ENCODE data around the gene TCF4.
"Not testable (repeated sequence)": the region's sequence is repeated elsewhere in the genome, so short reads cannot be mapped to it uniquely, and the experiment has no call there.

Gene TCF4

GRCh38 chr18:55473058-55473457 lies 114.9 kb downstream of the TCF4 start:
- no peak for FAIRE-seq

DNA sequence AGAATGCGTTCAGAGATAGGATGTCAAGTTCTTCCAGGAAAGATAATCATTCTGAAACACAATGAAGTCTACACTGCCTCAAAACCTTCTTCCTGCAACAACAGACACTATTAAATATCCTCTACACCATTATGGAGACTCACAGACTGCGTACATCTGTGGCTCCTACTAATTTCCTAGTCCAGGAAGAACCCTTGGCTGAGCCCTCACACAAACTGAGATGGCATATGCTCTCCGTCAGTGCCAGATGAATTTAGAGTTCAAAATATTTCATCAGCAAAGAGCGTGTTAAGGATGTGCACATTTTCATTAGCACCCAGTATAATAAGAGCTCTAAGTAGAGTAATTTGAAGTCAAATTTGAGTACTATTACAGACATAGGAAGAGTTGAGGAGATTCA lies 117.2 kb downstream of the TCF4 start:
- no peak for FAIRE-seq

GRCh38 chr18:55469134-55469533 lies 118.9 kb downstream of the TCF4 start:
- FAIRE-seq: not testable (repeated sequence)

- FAIRE-seq: no peak
Measured at GRCh38 chr18:55466789-55467188, 121.2 kb downstream of the TCF4 start.

DNA sequence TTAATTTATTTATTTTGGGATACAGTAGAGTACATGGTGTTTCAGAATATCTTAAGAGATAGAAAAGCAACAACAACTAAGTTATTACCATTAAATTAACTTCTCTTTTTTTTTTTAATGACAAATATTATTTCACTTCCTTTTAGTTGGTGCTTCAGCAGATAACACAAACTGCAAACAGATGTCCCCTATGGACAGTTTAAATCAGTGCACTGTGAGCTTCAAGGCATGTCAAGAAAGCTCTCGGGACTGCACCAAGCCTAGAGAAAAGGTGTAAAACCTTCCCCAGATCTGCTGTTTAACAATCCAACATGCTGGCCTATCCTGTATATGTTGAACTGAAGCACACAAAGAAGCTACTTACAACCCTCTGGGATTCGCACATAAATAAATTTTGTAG lies 122.7 kb downstream of the TCF4 start:
- FAIRE-seq: peak; percentile 86

GRCh38 chr18:55464581-55464980 lies 123.4 kb downstream of the TCF4 start:
- no peak for FAIRE-seq

DNA sequence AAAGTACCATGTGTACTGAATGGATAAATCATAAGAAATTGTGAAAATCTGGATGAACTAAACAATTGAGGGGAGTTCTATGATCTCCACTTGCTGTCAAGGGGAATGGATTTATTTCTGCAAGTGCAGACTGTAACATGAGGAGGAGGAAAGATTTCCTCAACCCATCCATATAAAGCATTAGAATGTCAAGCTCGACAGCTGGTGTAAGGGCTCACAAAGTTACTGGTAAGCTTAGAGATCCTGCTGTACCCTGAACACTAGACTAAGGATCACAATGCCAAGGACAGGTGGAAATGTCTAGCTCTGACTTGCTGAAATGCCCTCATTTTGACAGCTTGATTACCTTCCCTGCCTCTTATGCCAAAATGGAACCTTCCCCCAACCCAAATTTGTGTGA lies 125.3 kb downstream of the TCF4 start:
- FAIRE-seq: no peak

GRCh38 chr18:55461848-55462247 lies 126.1 kb downstream of the TCF4 start:
- no peak for FAIRE-seq

GRCh38 chr18:55458456-55459203 lies 129.4 kb downstream of the TCF4 start:
- FAIRE-seq: no peak

DNA sequence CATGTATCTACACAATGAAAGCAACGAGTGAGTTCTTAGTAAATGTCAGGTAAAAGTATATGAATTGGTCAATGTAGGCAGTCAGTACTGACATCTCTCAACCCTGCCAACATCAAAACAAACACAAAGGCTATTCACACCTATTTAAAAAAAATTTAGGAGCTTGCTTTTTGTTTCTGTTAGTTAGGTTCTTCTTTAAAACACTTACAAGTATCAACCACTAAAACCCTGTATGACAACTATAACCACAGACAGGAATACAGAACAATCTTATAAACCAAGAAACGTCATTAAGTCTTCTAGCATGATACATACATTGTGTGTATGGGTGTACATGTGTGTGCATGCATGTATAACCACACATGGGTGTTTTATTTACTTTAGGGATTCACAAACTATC lies 131.0 kb downstream of the TCF4 start:
- FAIRE-seq: no peak

GRCh38 chr18:55455938-55456337 lies 132.1 kb downstream of the TCF4 start:
- no peak for FAIRE-seq

- no peak for FAIRE-seq
Measured at GRCh38 chr18:55453186-55453585, 134.8 kb downstream of the TCF4 start.

DNA sequence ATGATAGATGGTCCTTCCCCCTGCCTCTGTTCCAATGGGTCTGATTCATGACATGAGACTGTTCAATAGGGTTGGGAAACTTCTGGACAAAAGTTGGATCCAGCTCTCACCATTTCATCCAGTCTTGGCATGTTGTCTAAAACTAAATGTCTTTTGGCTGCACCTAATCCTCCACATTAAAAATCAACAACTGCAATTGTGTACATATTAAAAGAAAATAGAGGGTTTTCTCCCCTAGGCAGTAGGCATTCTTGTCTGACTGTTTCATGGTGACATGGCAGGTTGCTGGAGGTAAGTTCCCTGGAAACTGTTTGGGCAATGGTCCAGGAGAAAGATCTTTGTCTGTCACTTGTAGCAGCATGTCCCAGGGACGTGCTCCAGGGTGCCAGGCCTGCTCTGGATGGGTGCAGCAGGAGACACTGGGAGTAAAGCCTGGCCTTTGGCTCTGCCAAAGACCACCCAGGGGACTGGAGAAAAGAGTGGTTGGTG lies 135.8 kb downstream of the TCF4 start:
- no peak for FAIRE-seq

- FAIRE-seq: no peak
Measured at GRCh38 chr18:55449412-55450140, 138.4 kb downstream of the TCF4 start.

- no peak for FAIRE-seq
Measured at GRCh38 chr18:55448420-55448819, 139.6 kb downstream of the TCF4 start.

DNA sequence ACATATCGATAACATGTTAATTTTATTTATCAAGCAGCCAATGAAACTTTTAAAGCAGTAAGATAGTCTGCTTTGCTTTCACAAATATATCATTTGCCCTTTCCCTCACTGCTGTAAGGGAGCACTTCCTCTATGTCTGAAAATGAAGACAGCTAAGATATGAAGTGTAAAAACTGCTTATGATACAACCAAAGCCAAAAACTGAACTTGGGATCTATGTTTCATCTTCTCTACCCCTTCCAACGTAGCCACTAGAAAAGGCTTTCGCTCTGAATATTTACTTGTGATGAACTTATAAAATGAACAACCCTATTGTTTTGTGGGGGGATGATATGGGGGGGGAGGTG lies 140.3 kb downstream of the TCF4 start:
- FAIRE-seq: no peak

DNA sequence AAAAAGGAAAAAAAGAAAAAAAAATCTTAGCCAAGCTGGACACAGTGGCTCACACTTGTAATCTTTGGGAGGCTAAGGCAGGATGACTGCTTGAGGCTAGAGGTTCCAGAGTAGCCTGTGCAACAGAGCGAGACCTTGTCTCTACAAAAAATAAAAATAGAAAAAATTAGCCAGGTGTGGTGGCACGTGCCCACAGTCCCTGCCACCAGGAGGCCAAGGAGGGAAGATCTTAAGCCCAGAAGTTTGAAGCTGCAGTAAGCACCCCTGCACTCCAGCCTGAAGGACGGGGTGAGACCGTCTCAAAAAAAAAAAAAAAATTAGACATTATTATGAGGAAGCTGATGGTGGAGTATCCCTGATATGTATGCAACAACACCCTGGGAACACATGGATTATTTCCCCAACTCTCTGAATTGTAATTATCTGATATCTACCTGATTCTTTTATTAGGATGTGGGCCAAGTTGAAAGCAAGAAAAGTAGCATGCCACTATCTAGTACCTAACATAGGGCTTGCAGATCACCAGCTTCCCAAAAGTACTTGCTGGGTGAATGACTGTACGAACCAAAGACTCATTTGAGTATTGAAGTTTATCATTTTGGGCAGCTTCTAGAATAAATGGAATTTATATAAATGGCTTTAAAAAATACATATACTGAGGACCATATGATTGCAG lies 140.9 kb downstream of the TCF4 start:
- no peak for FAIRE-seq

- FAIRE-seq: no peak
Measured at GRCh38 chr18:55444536-55444935, 143.5 kb downstream of the TCF4 start.

GRCh38 chr18:55443776-55444175 lies 144.2 kb downstream of the TCF4 start:
- FAIRE-seq: no peak

DNA sequence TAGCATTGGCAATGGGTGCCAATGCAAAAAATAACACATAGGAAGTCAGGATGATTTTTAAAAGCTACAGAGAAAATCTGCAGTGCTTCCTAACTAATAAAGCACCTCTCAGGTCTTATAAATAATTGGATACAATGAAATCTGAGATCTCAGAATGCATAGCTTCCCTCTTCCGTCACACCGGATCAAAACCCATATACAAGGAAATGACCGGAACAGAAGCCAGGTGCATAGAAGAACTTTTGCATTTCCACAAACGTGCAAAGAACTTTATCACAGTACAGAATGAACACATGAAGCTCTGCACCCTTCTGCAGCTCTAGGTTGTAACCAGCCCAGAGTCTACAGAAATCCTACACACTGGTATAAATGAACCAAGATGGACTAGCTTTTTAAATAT lies 145.4 kb downstream of the TCF4 start:
- FAIRE-seq: no peak

- FAIRE-seq: no peak
Measured at GRCh38 chr18:55440988-55441387, 147.0 kb downstream of the TCF4 start.

GRCh38 chr18:55439056-55439455 lies 148.9 kb downstream of the TCF4 start:
- FAIRE-seq: no peak

DNA sequence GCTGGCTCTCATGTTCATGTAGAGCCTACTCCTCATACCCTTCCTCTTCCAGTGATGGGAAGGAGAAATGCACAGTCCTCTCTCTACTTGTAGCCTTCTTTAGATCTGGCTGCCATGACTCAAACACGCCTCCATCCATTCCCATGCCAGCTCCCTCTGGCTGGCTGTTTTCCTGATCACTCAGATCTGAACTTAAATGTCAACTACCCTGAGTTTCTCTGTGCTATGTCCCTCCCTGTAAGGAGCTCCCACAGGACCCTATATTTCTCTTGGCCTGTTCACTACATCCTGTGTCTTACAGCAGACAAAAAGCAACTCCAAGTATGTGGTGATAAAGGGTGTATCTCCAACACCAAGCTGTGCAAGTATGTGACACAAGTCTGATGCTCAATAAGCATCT lies 152.4 kb downstream of the TCF4 start:
- no peak for FAIRE-seq

GRCh38 chr18:55433648-55434047 lies 154.3 kb downstream of the TCF4 start:
- no peak for FAIRE-seq
